Mesendoderm (in vitro differentiated cells): ENCODE data around the gene ATP1A2.

Source experiments
- DNase-seq: peaks from one replicate; pipeline ENCODE4 v3.0.0; 2013
- H2AK5ac ChIP-seq: 2 replicates; pipeline ENCODE4 v1.6.1; 2013; ENCODE audit warnings: low read length, inconsistent platforms
- H2BK120ac ChIP-seq: 2 replicates; pipeline ENCODE4 v1.6.1; 2013; ENCODE audit warnings: low read depth, mild to moderate bottlenecking, low read length, moderate library complexity, mixed read lengths
- H2BK15ac ChIP-seq: replicated peaks from 2 replicates; pipeline ENCODE4 v1.6.1; 2013; ENCODE audit warnings: low read depth, mild to moderate bottlenecking, moderate library complexity
- H2BK5ac ChIP-seq: 2 replicates; pipeline ENCODE4 v1.6.1; 2013; ENCODE audit warnings: low read length, inconsistent platforms
- H3K18ac ChIP-seq: 2 replicates; pipeline ENCODE4 v1.6.1; 2013; ENCODE audit warnings: mild to moderate bottlenecking, low read length, mixed read lengths
- H3K23ac ChIP-seq: one replicate; pipeline ENCODE4 v1.6.1; 2013; ENCODE audit warnings: low read length
- H3K27ac ChIP-seq: 2 replicates; pipeline ENCODE4 v1.5.1; 2013; ENCODE audit warnings: low read depth, mild to moderate bottlenecking, inconsistent platforms, low read length, moderate library complexity
- H3K27me3 ChIP-seq: 2 replicates; pipeline ENCODE4 v1.6.1; 2013; ENCODE audit warnings: low read length, control low read depth, mild to moderate bottlenecking, inconsistent platforms; ENCODE audit not compliant: insufficient read depth, poor library complexity
- H3K36me3 ChIP-seq: 2 replicates; pipeline ENCODE4 v1.6.1; 2013; ENCODE audit warnings: low read length, inconsistent platforms; ENCODE audit not compliant: control insufficient read depth, insufficient read depth
- H3K4ac ChIP-seq: one replicate; pipeline ENCODE4 v1.6.1; 2013; ENCODE audit warnings: low read depth, mild to moderate bottlenecking, low read length, moderate library complexity
- H3K4me1 ChIP-seq: 2 replicates; pipeline ENCODE4 v1.6.1; 2013; ENCODE audit warnings: low read depth, low read length, inconsistent platforms; ENCODE audit not compliant: control insufficient read depth
- H3K4me2 ChIP-seq: 2 replicates; pipeline ENCODE4 v1.6.1; 2013; ENCODE audit warnings: low read length
- H3K4me3 ChIP-seq: 2 replicates; pipeline ENCODE4 v1.5.1; 2013; ENCODE audit warnings: mild to moderate bottlenecking, low read length
- H3K56ac ChIP-seq: one replicate; pipeline ENCODE4 v1.6.1; 2013; ENCODE audit warnings: low read length
- H3K79me1 ChIP-seq: 2 replicates; pipeline ENCODE4 v1.6.1; 2013; ENCODE audit warnings: low read length, inconsistent platforms
- H3K79me2 ChIP-seq: 2 replicates; pipeline ENCODE4 v1.6.1; 2013; ENCODE audit warnings: mild to moderate bottlenecking, low read length; ENCODE audit not compliant: control insufficient read depth, insufficient read depth
- H3K9ac ChIP-seq: 2 replicates; pipeline ENCODE4 v1.6.1; 2013; ENCODE audit warnings: low read length, inconsistent platforms
- H4K5ac ChIP-seq: one replicate; pipeline ENCODE4 v1.6.1; 2013; ENCODE audit warnings: low read length
- H4K8ac ChIP-seq: one replicate; pipeline ENCODE4 v1.6.1; 2013; ENCODE audit warnings: low read depth, mild to moderate bottlenecking, control low read depth, low read length, moderate library complexity
- WGBS: extraction: QIAGEN DNeasy Blood & Tissue Kit; methylation state at CpG from one replicate; pipeline ENCODE4 v1.1.7; 2013; ENCODE audit warnings: low lambda C conversion rate, missing lambda C conversion rate; ENCODE audit not compliant: insufficient coverage; ENCODE audit errors: extremely low coverage; 5-methylcytosine and 5-hydroxymethylcytosine counted together

The ATP1A2 gene

GRCh38 chr1:160099716-160100375 lies 15.7 kb upstream of the ATP1A2 start:
- Histone ChIP-seq H3K27ac (no peak overlapping the region), H3K9ac (no peak overlapping the region), H2BK5ac (no peak overlapping the region), H3K4me3 (no peak overlapping the region), H3K4ac (no peak overlapping the region), H3K23ac (no peak overlapping the region), H3K79me1 (peaks cover 9% of the 10 kb centered on the region), H4K5ac (no peak overlapping the region), H2BK120ac (no peak overlapping the region), H3K79me2 (peaks cover 9% of the 10 kb centered on the region), H3K4me1 (peaks cover 27% of the 10 kb centered on the region), H2AK5ac (no peak overlapping the region), H3K56ac (no peak overlapping the region), H3K36me3 (no peaks in the 10 kb centered on the region), H3K27me3 (no peaks in the 10 kb centered on the region), H2BK15ac (no peak overlapping the region), H3K4me2 (no peak overlapping the region), H4K8ac (no peak overlapping the region), H3K18ac (no peak overlapping the region)
- no peak for DNase-seq
- WGBS: no CpG with 5 or more reads among the region's 2 CpGs

GRCh38 chr1:160101037-160101716 lies 14.4 kb upstream of the ATP1A2 start:
- no peaks in the 10 kb centered on the region for H3K27me3 ChIP-seq
- H3K36me3 ChIP-seq: no peaks in the 10 kb centered on the region
- H2BK120ac ChIP-seq: no peak overlapping the region
- no peak overlapping the region for H3K4ac ChIP-seq
- peak overlapping the region; percentile 41 for H3K4me2 ChIP-seq
- no peak overlapping the region for H3K23ac ChIP-seq
- H3K79me1 ChIP-seq: peaks cover 6% of the 10 kb centered on the region
- no peak overlapping the region for H3K18ac ChIP-seq
- DNase-seq: peak; percentile 89
- no peak overlapping the region for H4K5ac ChIP-seq
- peak overlapping the region; percentile 45 for H3K9ac ChIP-seq
- H4K8ac ChIP-seq: no peak overlapping the region
- H3K4me1 ChIP-seq: peaks cover 16% of the 10 kb centered on the region
- WGBS: no CpG with 5 or more reads among the region's 13 CpGs
- no peak overlapping the region for H2BK15ac ChIP-seq
- H3K27ac ChIP-seq: no peak overlapping the region
- H2AK5ac ChIP-seq: no peak overlapping the region
- H3K4me3 ChIP-seq: no peak overlapping the region
- peak overlapping the region; percentile 83 for H3K56ac ChIP-seq
- peaks cover 6% of the 10 kb centered on the region for H3K79me2 ChIP-seq
- H2BK5ac ChIP-seq: peak overlapping the region; percentile 52

GRCh38 chr1:160101717-160102522 lies 13.6 kb upstream of the ATP1A2 start:
- peaks cover 6% of the 10 kb centered on the region for H3K79me1 ChIP-seq
- WGBS: no CpG with 5 or more reads among the region's 9 CpGs
- H4K8ac ChIP-seq: no peak overlapping the region
- H3K9ac ChIP-seq: no peak overlapping the region
- peaks cover 9% of the 10 kb centered on the region for H3K4me1 ChIP-seq
- no peak overlapping the region for H3K23ac ChIP-seq
- H2BK5ac ChIP-seq: no peak overlapping the region
- peaks cover 6% of the 10 kb centered on the region for H3K79me2 ChIP-seq
- H3K4ac ChIP-seq: no peak overlapping the region
- H3K27me3 ChIP-seq: no peaks in the 10 kb centered on the region
- no peak for DNase-seq
- no peak overlapping the region for H2BK15ac ChIP-seq
- no peak overlapping the region for H3K56ac ChIP-seq
- no peak overlapping the region for H3K4me3 ChIP-seq
- no peak overlapping the region for H2AK5ac ChIP-seq
- no peak overlapping the region for H3K27ac ChIP-seq
- no peak overlapping the region for H3K18ac ChIP-seq
- H2BK120ac ChIP-seq: no peak overlapping the region
- H4K5ac ChIP-seq: no peak overlapping the region
- no peak overlapping the region for H3K4me2 ChIP-seq
- no peaks in the 10 kb centered on the region for H3K36me3 ChIP-seq

GRCh38 chr1:160103658-160104408 lies 11.7 kb upstream of the ATP1A2 start:
- Histone ChIP-seq H3K27ac (no peak overlapping the region), H3K56ac (no peak overlapping the region), H3K79me2 (no peaks in the 10 kb centered on the region), H3K18ac (no peak overlapping the region), H2BK120ac (no peak overlapping the region), H3K36me3 (no peaks in the 10 kb centered on the region), H2BK15ac (no peak overlapping the region), H3K4me3 (no peak overlapping the region), H3K4me2 (no peak overlapping the region), H3K4ac (no peak overlapping the region), H3K27me3 (no peaks in the 10 kb centered on the region), H3K4me1 (peaks cover 2% of the 10 kb centered on the region), H3K23ac (no peak overlapping the region), H2AK5ac (no peak overlapping the region), H3K79me1 (no peaks in the 10 kb centered on the region), H2BK5ac (no peak overlapping the region), H3K9ac (no peak overlapping the region), H4K8ac (no peak overlapping the region), H4K5ac (no peak overlapping the region)
- DNase-seq: no peak
- no CpG with 5 or more reads among the region's 6 CpGs for WGBS

- no peak overlapping the region for H3K27ac ChIP-seq
- no peak overlapping the region for H4K8ac ChIP-seq
- no peak for DNase-seq
- no peak overlapping the region for H3K23ac ChIP-seq
- no peak overlapping the region for H3K18ac ChIP-seq
- H3K79me1 ChIP-seq: no peaks in the 10 kb centered on the region
- H3K9ac ChIP-seq: no peak overlapping the region
- H2AK5ac ChIP-seq: no peak overlapping the region
- no peak overlapping the region for H3K4me2 ChIP-seq
- H3K4me1 ChIP-seq: peaks cover 2% of the 10 kb centered on the region
- no peaks in the 10 kb centered on the region for H3K36me3 ChIP-seq
- H4K5ac ChIP-seq: no peak overlapping the region
- no peak overlapping the region for H2BK5ac ChIP-seq
- no peak overlapping the region for H2BK15ac ChIP-seq
- no peak overlapping the region for H3K4ac ChIP-seq
- WGBS: no CpG with 5 or more reads among the region's 3 CpGs
- no peak overlapping the region for H2BK120ac ChIP-seq
- no peaks in the 10 kb centered on the region for H3K79me2 ChIP-seq
- H3K27me3 ChIP-seq: no peaks in the 10 kb centered on the region
- no peak overlapping the region for H3K4me3 ChIP-seq
- no peak overlapping the region for H3K56ac ChIP-seq
Observed at GRCh38 chr1:160104486-160104885, 11.1 kb upstream of the ATP1A2 start.
